ENCODE measurements around the gene WDSUB1.

Gene WDSUB1

GRCh38 chr2:159199236-159199635, 87.3 kb downstream of the WDSUB1 start:
- no peak for DNase-seq (ENCODE audit: low read depth in 2 of 2)

- DNase-seq (ENCODE audit: low read depth in 2 of 2): no peak
Observed at GRCh38 chr2:159196393-159196925, 90.0 kb downstream of the WDSUB1 start.

- no peak for DNase-seq (ENCODE audit: low read depth in 2 of 2)
Observed at GRCh38 chr2:159195697-159196096, 90.8 kb downstream of the WDSUB1 start.

DNA sequence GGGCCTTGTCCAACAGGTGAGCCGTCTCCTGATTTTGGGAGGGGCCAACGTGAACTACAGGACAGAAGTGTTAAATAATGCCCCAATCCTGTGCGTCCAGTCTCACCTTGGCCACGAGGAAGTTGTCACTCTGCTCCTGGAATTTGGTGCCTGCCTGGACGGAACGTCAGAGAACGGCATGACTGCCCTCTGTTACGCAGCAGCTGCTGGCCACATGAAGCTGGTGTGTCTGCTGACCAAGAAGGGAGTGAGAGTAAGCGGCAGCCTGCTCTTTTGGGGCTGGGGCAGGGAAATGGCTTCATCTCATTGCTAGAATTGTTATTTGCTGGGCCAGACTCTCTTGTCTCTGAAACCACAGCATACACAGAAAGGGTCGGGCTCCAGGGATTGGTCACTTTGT, 92.3 kb downstream of the WDSUB1 start:
- no peak for DNase-seq (ENCODE audit: low read depth in 2 of 2)

GRCh38 chr2:159193791-159194190, 92.7 kb downstream of the WDSUB1 start:
- no peak for DNase-seq (ENCODE audit: low read depth in 2 of 2)

DNA sequence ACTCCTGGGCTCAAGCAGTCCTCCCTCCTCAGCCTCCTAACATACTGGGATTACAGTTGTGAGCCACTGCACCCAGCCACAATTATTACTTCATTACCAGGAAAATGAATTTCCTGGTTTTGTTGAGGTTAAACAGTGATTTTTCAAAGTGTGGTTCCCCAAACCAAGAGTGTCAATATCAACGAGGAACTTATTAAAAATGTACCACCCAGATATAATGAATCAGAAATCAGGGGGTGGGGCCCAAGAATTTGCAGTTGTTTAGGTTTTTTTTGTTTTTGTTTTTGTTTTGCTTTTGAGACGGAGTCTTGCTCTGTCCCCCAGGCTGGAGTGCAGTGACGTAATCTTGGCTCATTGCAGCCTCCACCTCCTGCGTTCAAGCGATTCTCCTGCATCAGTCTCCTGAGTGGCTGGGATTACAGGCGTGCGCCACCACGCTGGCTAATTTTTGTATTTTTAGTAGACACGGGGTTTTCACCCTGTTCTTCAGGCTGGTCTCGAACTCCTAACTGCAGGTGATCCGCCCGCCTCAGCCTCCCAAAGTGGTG, 94.1 kb downstream of the WDSUB1 start:
- DNase-seq (ENCODE audit: low read depth in 2 of 2): no peak

- no peak for DNase-seq (ENCODE audit: low read depth in 2 of 2)
Observed at GRCh38 chr2:159188449-159188848, 98.1 kb downstream of the WDSUB1 start.

GRCh38 chr2:159187106-159187505, 99.4 kb downstream of the WDSUB1 start:
- no peak for DNase-seq (ENCODE audit: low read depth in 2 of 2)

GRCh38 chr2:159186462-159186861, 100.0 kb downstream of the WDSUB1 start:
- DNase-seq (ENCODE audit: low read depth in 2 of 2): no peak

Measured in activated CD8-positive, alpha-beta memory T cell treated with anti-CD3 and anti-CD28 coated beads for 4 hours (primary cell).